ENCODE data around the gene WDFY4.

Gene WDFY4

GRCh38 chr10:48690791-48691660, 6.4 kb downstream of the WDFY4 start:
- DNase-seq (ENCODE audit: low spot score): no peak

- DNase-seq (ENCODE audit: low spot score): no peak
Observed at GRCh38 chr10:48691812-48692528, 7.3 kb downstream of the WDFY4 start.

GRCh38 chr10:48692748-48693147, 8.1 kb downstream of the WDFY4 start:
- no peak for DNase-seq (ENCODE audit: low spot score)

GRCh38 chr10:48693206-48693605, 8.5 kb downstream of the WDFY4 start:
- DNase-seq (ENCODE audit: low spot score): no peak

GRCh38 chr10:48694371-48695030, 9.8 kb downstream of the WDFY4 start:
- no peak for DNase-seq (ENCODE audit: low spot score)

- no peak for DNase-seq (ENCODE audit: low spot score)
Observed at GRCh38 chr10:48695636-48696534, 11.2 kb downstream of the WDFY4 start.

DNA sequence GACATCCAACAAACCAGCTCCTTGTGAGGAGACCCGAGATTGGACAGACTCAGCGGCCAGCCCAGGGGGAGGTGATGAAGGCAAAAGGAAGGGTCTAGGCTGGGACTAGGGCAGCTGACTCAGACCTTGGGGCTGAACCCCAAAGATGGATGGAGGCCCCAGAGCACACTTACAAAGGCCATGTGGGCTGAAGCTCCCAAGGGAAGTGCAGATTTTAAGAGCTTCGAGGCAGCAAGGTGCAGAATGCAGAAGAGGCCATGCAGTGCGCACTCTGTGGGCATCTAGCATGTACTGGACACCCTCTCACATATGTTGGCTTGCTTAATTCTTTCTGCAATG, 11.8 kb downstream of the WDFY4 start:
- no peak for DNase-seq (ENCODE audit: low spot score)

GRCh38 chr10:48697091-48697490, 12.4 kb downstream of the WDFY4 start:
- no peak for DNase-seq (ENCODE audit: low spot score)

- DNase-seq (ENCODE audit: low spot score): no peak
Observed at GRCh38 chr10:48697821-48698764, 13.4 kb downstream of the WDFY4 start.

- DNase-seq (ENCODE audit: low spot score): no peak
Observed at GRCh38 chr10:48699011-48699627, 14.4 kb downstream of the WDFY4 start.

DNA sequence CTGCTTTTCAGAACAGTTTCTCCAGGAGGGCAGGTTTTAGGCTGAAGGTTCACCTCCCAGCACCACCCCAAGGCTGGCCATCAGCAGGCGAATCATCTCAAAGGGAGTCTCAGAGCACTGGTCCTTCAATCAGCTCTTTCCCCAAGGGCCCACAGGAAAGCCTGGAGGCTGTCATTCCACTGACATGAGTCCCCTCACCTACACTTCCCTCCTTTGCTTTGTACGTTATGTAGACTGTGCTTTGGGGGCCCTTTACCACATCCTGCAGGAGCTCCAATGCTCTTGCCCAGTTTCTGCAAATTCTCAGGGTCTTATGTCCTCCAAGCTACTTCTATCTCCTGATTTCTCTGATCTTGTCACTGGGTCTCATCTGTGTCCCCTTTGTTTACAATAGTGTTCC, 15.4 kb downstream of the WDFY4 start:
- no peak for DNase-seq (ENCODE audit: low spot score)

DNA sequence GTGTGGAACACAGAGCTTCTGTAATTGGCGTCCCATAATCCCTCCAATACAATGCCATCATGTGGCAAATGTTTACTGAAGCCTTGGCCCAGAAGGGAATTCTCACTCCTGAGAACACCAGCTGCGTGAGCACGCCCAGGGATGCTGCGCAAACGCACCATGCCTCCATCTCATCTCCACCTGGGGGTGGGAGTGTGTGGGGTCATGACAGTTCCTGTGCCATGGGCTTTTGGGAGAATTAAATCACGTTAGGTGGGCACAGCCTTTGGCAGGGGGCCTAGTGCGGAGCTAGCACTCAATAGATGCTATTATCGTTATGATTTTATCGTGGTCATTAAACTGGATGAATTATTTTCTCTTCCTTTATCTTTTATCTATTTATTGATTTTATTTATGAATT, 15.8 kb downstream of the WDFY4 start:
- DNase-seq (ENCODE audit: low spot score): no peak

GRCh38 chr10:48701139-48701901, 16.6 kb downstream of the WDFY4 start:
- DNase-seq (ENCODE audit: low spot score): no peak

- no peak for DNase-seq (ENCODE audit: low spot score)
Observed at GRCh38 chr10:48701941-48702340, 17.3 kb downstream of the WDFY4 start.

DNA sequence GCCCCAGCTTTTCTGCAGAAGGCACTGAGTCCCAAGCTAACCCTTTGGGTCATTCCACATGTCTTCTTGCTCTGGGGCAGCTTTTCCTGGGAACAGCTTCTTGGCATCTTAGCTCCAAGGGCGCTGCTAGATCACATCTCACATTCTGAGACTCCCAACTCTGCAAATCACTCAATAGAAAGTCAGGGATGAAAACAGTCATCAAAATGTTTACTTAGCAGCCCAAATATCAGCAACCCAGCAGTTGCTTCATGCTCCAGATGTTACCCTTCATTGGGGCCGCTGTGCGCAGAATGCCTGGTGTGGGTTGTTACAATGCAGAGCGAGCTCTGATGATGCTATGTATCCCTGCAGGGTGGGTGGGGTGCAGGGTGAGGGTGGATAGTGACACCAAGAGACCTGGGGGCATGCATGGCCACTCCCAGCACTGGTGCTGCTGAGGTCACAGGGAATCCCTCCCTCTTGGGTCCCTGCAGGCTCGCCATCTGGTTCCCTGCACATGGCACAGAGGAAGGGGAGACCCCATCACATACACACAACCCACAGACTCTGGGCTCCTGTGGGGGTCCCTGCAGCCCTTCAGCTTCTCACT, 19.0 kb downstream of the WDFY4 start:
- DNase-seq (ENCODE audit: low spot score): no peak

DNA sequence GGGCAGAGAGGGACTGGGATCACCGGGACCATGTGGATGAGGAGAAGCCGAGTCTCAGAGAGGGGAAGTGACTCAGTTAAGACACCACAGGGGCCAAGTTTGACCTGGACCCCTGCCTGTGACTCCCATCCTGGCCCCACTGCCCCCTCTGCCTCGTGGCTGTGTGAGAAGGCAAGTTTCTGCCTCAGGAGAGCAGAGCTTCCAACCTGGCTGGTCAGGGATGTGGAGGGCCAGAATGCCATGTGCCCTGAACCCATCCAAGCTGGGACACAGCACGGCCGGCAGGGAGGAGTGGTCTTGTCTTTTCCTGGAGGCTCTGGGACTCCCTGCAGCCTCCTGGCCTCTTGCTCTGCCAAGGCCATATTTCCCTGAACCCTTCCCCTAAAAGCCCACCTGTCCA, 19.5 kb downstream of the WDFY4 start:
- DNase-seq (ENCODE audit: low spot score): no peak

GRCh38 chr10:48705401-48705938, 20.8 kb downstream of the WDFY4 start:
- DNase-seq (ENCODE audit: low spot score): no peak

DNA sequence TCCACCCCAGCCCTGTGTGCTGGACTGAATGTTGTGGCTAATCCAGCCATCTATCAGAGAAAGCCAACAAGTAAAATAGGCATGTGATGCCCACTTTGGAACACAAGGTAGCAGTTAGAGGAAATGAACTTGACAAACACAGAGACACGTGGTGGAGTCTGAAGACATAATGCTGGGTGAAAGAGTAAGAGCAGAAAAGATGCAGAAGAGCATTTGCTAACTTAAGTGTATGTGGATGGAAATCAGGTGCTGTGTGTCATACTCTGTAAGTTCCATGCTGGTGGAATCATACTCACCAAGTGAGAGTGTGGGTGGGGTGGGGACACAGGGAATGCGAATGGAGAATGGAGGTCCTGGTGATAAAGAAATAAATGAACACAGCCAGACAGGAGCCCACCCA, 22.8 kb downstream of the WDFY4 start:
- no peak for DNase-seq (ENCODE audit: low spot score)

DNA sequence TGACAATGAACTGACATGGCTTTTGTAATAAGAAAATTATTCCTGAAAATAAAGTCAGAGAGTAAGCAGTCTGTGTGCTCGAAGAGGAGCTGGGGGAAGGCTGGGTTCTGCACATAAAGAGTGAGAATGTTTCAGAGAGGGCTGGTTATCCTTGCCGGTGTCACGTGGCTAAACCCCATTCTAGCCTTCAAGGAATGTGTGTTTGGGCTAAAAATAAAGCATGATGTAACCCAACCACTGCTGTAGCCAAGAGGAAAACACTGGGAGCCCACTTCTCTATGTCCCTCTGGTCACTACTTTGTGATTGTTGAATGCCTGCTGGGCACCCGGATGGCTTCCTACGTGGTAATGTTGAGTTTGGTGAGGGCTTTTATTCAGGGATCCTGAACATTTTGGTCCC, 23.5 kb downstream of the WDFY4 start:
- DNase-seq (ENCODE audit: low spot score): no peak
